ENCODE results near the gene TBX2.

Gene TBX2

GRCh38 chr17:61388561-61389356 is 10.9 kb upstream of the TBX2 start:
- DNase-seq: no peak

- no peak for DNase-seq
Measured at GRCh38 chr17:61389670-61390478, 9.8 kb upstream of the TBX2 start.

- DNase-seq: no peak
Measured at GRCh38 chr17:61390479-61390791, 9.2 kb upstream of the TBX2 start.

GRCh38 chr17:61391595-61392291 is 7.9 kb upstream of the TBX2 start:
- no peak for DNase-seq

- DNase-seq: no peak
Measured at GRCh38 chr17:61392679-61393078, 7.0 kb upstream of the TBX2 start.

GRCh38 chr17:61393550-61393903 is 6.1 kb upstream of the TBX2 start:
- DNase-seq: no peak

- DNase-seq: no peak
Measured at GRCh38 chr17:61393904-61394629, 5.6 kb upstream of the TBX2 start.

- DNase-seq: no peak
Measured at GRCh38 chr17:61394630-61395408, 4.8 kb upstream of the TBX2 start.

GRCh38 chr17:61395409-61395982 is 4.1 kb upstream of the TBX2 start:
- DNase-seq: no peak

- no peak for DNase-seq
Measured at GRCh38 chr17:61395983-61396585, 3.6 kb upstream of the TBX2 start.

GRCh38 chr17:61396586-61397085 is 3.0 kb upstream of the TBX2 start:
- DNase-seq: no peak

- no peak for DNase-seq
Measured at GRCh38 chr17:61397086-61397842, 2.4 kb upstream of the TBX2 start.

- no peak for DNase-seq
Measured at GRCh38 chr17:61398721-61399130, 917 bp upstream of the TBX2 start.

- DNase-seq: no peak
Measured at GRCh38 chr17:61400066-61400716, 548 bp downstream of the TBX2 start.

GRCh38 chr17:61400717-61401388 is 1.2 kb downstream of the TBX2 start:
- no peak for DNase-seq

GRCh38 chr17:61401389-61402072 is 1.9 kb downstream of the TBX2 start:
- no peak for DNase-seq

GRCh38 chr17:61402073-61402541 is 2.5 kb downstream of the TBX2 start:
- DNase-seq: no peak

GRCh38 chr17:61402978-61403800 is 3.5 kb downstream of the TBX2 start:
- peak; percentile 75 for DNase-seq

Measured in NCI-H1092 (cell line).